WTC11 (cell line): ENCODE results near the gene TCOF1. TPM values are rescaled to one million over a fixed set of nuclear protein-coding genes. Genes with fewer than 3 reads are reported as not detected.

Experiments
- ATAC-seq: fragments of 200-7000 bp; cut with Tn5 transposase; 2 replicates; pipeline ENCODE4 v1.10.0; 2021; ENCODE audit warnings: mild to moderate bottlenecking, moderate library complexity
- CTCF ChIA-PET: fragments of 300-600 bp; sonication (Branson Sonifier 250); formaldehyde crosslinking; loops from one replicate; lab custom pipeline; 2021; ENCODE audit warnings: antibody characterized with exemption; lab: Charles Lee
- POLR2A ChIA-PET: fragments of 350-600 bp; sonication (Branson Sonifier 250); formaldehyde crosslinking; loops from one replicate; lab custom pipeline; 2021; ENCODE audit warnings: antibody characterized with exemption; lab: Charles Lee
- DNase-seq: peaks from one replicate; pipeline ENCODE4 v3.0.0; 2021; ENCODE audit warnings: low spot score
- H3K27ac Mint-ChIP-seq: 2 replicates; pipeline ENCODE4 v1.8.0; 2021; ENCODE audit warnings: mixed read lengths
- H3K27me3 Mint-ChIP-seq: 2 replicates; pipeline ENCODE4 v1.8.0; 2021; ENCODE audit warnings: low read depth, mild to moderate bottlenecking, moderate library complexity, mixed read lengths
- H3K36me3 Mint-ChIP-seq: 2 replicates; pipeline ENCODE4 v1.8.0; 2021; ENCODE audit warnings: mixed read lengths
- H3K4me1 Mint-ChIP-seq: 2 replicates; pipeline ENCODE4 v1.8.0; 2022; ENCODE audit warnings: mixed read lengths
- H3K4me3 Mint-ChIP-seq: 2 replicates; pipeline ENCODE4 v1.8.0; 2021; ENCODE audit warnings: mild to moderate bottlenecking, moderate library complexity, mixed read lengths
- H3K9me3 Mint-ChIP-seq: 2 replicates; pipeline ENCODE4 v1.8.0; 2021; ENCODE audit warnings: mixed read lengths
- ATF1 ChIP-seq: sonication (generic); formaldehyde crosslinking; IDR thresholded peaks from 2 replicates; pipeline ENCODE4 v1.8.1; 2023; ENCODE audit warnings: mild to moderate bottlenecking, moderate library complexity, missing genetic modification reagents
- E2F4 ChIP-seq: sonication (generic); formaldehyde crosslinking; IDR thresholded peaks from 2 replicates; pipeline ENCODE4 v1.8.1; 2022; ENCODE audit warnings: low read depth, mild to moderate bottlenecking, moderate library complexity, missing genetic modification reagents, borderline replicate concordance
- EMX1 ChIP-seq: fragments of 250-450 bp; sonication (Bioruptor Pico); IDR thresholded peaks from 2 replicates; pipeline ENCODE4 v1.8.0; 2021; ENCODE audit warnings: mild to moderate bottlenecking
- GRHL2 ChIP-seq: fragments of 250-450 bp; sonication (Bioruptor Pico); IDR thresholded peaks from 2 replicates; pipeline ENCODE4 v1.8.0; 2022; ENCODE audit warnings: mild to moderate bottlenecking, moderate library complexity; ENCODE audit not compliant: insufficient replicate concordance, severe bottlenecking
- HMGA2 ChIP-seq: fragments of 250-450 bp; sonication (Bioruptor Pico); IDR thresholded peaks from 2 replicates; pipeline ENCODE4 v1.4.0; 2021; ENCODE audit warnings: mild to moderate bottlenecking, moderate library complexity
- JAZF1 ChIP-seq: fragments of 250-450 bp; sonication (Bioruptor Pico); IDR thresholded peaks from 2 replicates; pipeline ENCODE4 v1.9.0; 2021; ENCODE audit warnings: moderate library complexity, mild to moderate bottlenecking, inconsistent platforms
- MXD4 ChIP-seq: fragments of 250-450 bp; sonication (Bioruptor Pico); IDR thresholded peaks from 2 replicates; pipeline ENCODE4 v1.8.0; 2021; ENCODE audit warnings: mild to moderate bottlenecking, moderate library complexity, borderline replicate concordance
- NR2C2 ChIP-seq: sonication (generic); formaldehyde crosslinking; IDR thresholded peaks from 2 replicates; pipeline ENCODE4 v1.8.0; 2022; ENCODE audit warnings: mild to moderate bottlenecking, missing genetic modification reagents
- RORB ChIP-seq: fragments of 250-450 bp; sonication (Bioruptor Pico); IDR thresholded peaks from 2 replicates; pipeline ENCODE4 v1.9.0; 2021; ENCODE audit warnings: mild to moderate bottlenecking
- STAT6 ChIP-seq: sonication (generic); formaldehyde crosslinking; conservative IDR thresholded peaks from 2 replicates; pipeline ENCODE4 v1.8.1; 2023; ENCODE audit warnings: mild to moderate bottlenecking, low read depth, missing genetic modification reagents, moderate library complexity
- ZBTB21 ChIP-seq: sonication (generic); formaldehyde crosslinking; IDR thresholded peaks from 2 replicates; pipeline ENCODE4 v1.8.1; 2023; ENCODE audit warnings: mild to moderate bottlenecking, missing genetic modification reagents, borderline replicate concordance
- ZBTB43 ChIP-seq: sonication (generic); formaldehyde crosslinking; IDR thresholded peaks from 2 replicates; pipeline ENCODE4 v1.8.1; 2023; ENCODE audit warnings: mild to moderate bottlenecking, missing genetic modification reagents
- ZNF232 ChIP-seq: sonication (generic); formaldehyde crosslinking; IDR thresholded peaks from 2 replicates; pipeline ENCODE4 v1.8.0; 2022; ENCODE audit warnings: mild to moderate bottlenecking, missing genetic modification reagents
- ZNF317 ChIP-seq: sonication (generic); formaldehyde crosslinking; IDR thresholded peaks from 2 replicates; pipeline ENCODE4 v1.8.1; 2023; ENCODE audit warnings: low read depth, mild to moderate bottlenecking, moderate library complexity, missing genetic modification reagents, borderline replicate concordance
- ZNF396 ChIP-seq: fragments of 250-450 bp; sonication (Bioruptor Pico); IDR thresholded peaks from 2 replicates; pipeline ENCODE4 v1.8.0; 2021; ENCODE audit warnings: mild to moderate bottlenecking, moderate library complexity, borderline replicate concordance
- total RNA-seq: library from RNA; stranded (reverse); gene quantifications from 3 replicates; pipeline ENCODE4 v1.2.3, GENCODE V29; 2021
- TF ChIP-seq, protein P1 (sequence below): sonication (generic); formaldehyde crosslinking; conservative IDR thresholded peaks from 2 replicates; pipeline ENCODE4 v1.8.1; 2022; ENCODE audit warnings: mild to moderate bottlenecking, missing genetic modification reagents
- TF ChIP-seq, protein P2 (sequence below): sonication (generic); formaldehyde crosslinking; IDR thresholded peaks from 2 replicates; pipeline ENCODE4 v1.8.1; 2022; ENCODE audit warnings: low read depth, missing genetic modification reagents, borderline replicate concordance
- TF ChIP-seq, protein P3 (sequence below): sonication (generic); formaldehyde crosslinking; IDR thresholded peaks from 2 replicates; pipeline ENCODE4 v1.8.1; 2023; ENCODE audit warnings: mild to moderate bottlenecking, missing genetic modification reagents, borderline replicate concordance
- TF ChIP-seq, protein P4 (sequence below): sonication (generic); formaldehyde crosslinking; IDR thresholded peaks from 2 replicates; pipeline ENCODE4 v1.8.1; 2023; ENCODE audit warnings: mild to moderate bottlenecking, missing genetic modification reagents, moderate library complexity
- TF ChIP-seq, protein P5 (sequence below): sonication (generic); formaldehyde crosslinking; IDR thresholded peaks from 2 replicates; pipeline ENCODE4 v1.8.0; 2022; ENCODE audit warnings: mild to moderate bottlenecking, missing genetic modification reagents

The TCOF1 gene
- total RNA-seq, 1 experiment from 2014 or later = 174 TPM

GRCh38 chr5:150394131-150394530 is 36.6 kb downstream of the TCOF1 start:
- no peaks in the 10 kb centered on the region for H3K4me1 Mint-ChIP-seq
- peaks cover 76% of the 10 kb centered on the region for H3K36me3 Mint-ChIP-seq
- H3K4me3 Mint-ChIP-seq = no peak overlapping the region
- ChIA-PET POLR2A (no interaction called here), CTCF (no interaction called here)
- no peak overlapping the region for H3K27ac Mint-ChIP-seq
- ATAC-seq (no peak), DNase-seq (no peak)
- TF ChIP-seq ZNF232 = no peak
- TF ChIP-seq, protein P1, sequence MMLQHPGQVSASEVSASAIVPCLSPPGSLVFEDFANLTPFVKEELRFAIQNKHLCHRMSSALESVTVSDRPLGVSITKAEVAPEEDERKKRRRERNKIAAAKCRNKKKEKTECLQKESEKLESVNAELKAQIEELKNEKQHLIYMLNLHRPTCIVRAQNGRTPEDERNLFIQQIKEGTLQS (CRISPR knock-in tag) = no peak
- TF ChIP-seq JAZF1 = no peak
- TF ChIP-seq EMX1 (CRISPR knock-in tag) = no peak
- TF ChIP-seq, protein P2, sequence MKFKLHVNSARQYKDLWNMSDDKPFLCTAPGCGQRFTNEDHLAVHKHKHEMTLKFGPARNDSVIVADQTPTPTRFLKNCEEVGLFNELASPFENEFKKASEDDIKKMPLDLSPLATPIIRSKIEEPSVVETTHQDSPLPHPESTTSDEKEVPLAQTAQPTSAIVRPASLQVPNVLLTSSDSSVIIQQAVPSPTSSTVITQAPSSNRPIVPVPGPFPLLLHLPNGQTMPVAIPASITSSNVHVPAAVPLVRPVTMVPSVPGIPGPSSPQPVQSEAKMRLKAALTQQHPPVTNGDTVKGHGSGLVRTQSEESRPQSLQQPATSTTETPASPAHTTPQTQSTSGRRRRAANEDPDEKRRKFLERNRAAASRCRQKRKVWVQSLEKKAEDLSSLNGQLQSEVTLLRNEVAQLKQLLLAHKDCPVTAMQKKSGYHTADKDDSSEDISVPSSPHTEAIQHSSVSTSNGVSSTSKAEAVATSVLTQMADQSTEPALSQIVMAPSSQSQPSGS (CRISPR knock-in tag) = no peak
- no peak for TF ChIP-seq E2F4 (CRISPR knock-in tag)
- TF ChIP-seq ZNF317 (CRISPR knock-in tag) = no peak
- no peak for TF ChIP-seq RORB (CRISPR knock-in tag)
- TF ChIP-seq GRHL2 (CRISPR knock-in tag) = no peak
- TF ChIP-seq ZBTB43 (CRISPR knock-in tag) = no peak
- TF ChIP-seq, protein P3, sequence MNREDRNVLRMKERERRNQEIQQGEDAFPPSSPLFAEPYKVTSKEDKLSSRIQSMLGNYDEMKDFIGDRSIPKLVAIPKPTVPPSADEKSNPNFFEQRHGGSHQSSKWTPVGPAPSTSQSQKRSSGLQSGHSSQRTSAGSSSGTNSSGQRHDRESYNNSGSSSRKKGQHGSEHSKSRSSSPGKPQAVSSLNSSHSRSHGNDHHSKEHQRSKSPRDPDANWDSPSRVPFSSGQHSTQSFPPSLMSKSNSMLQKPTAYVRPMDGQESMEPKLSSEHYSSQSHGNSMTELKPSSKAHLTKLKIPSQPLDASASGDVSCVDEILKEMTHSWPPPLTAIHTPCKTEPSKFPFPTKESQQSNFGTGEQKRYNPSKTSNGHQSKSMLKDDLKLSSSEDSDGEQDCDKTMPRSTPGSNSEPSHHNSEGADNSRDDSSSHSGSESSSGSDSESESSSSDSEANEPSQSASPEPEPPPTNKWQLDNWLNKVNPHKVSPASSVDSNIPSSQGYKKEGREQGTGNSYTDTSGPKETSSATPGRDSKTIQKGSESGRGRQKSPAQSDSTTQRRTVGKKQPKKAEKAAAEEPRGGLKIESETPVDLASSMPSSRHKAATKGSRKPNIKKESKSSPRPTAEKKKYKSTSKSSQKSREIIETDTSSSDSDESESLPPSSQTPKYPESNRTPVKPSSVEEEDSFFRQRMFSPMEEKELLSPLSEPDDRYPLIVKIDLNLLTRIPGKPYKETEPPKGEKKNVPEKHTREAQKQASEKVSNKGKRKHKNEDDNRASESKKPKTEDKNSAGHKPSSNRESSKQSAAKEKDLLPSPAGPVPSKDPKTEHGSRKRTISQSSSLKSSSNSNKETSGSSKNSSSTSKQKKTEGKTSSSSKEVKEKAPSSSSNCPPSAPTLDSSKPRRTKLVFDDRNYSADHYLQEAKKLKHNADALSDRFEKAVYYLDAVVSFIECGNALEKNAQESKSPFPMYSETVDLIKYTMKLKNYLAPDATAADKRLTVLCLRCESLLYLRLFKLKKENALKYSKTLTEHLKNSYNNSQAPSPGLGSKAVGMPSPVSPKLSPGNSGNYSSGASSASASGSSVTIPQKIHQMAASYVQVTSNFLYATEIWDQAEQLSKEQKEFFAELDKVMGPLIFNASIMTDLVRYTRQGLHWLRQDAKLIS (CRISPR knock-in tag) = no peak
- TF ChIP-seq ZBTB21 (CRISPR knock-in tag) = no peak
- TF ChIP-seq, protein P4, sequence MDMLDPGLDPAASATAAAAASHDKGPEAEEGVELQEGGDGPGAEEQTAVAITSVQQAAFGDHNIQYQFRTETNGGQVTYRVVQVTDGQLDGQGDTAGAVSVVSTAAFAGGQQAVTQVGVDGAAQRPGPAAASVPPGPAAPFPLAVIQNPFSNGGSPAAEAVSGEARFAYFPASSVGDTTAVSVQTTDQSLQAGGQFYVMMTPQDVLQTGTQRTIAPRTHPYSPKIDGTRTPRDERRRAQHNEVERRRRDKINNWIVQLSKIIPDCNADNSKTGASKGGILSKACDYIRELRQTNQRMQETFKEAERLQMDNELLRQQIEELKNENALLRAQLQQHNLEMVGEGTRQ (CRISPR knock-in tag) = no peak
- TF ChIP-seq, protein P5, sequence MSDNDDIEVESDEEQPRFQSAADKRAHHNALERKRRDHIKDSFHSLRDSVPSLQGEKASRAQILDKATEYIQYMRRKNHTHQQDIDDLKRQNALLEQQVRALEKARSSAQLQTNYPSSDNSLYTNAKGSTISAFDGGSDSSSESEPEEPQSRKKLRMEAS (CRISPR knock-in tag) = no peak
- TF ChIP-seq HMGA2 (CRISPR knock-in tag) = no peak
- TF ChIP-seq STAT6 (CRISPR knock-in tag) = no peak
- no peak for TF ChIP-seq ZNF396 (CRISPR knock-in tag)
- no peak for TF ChIP-seq ATF1
- no peak for TF ChIP-seq NR2C2 (CRISPR knock-in tag)
- TF ChIP-seq MXD4 (CRISPR knock-in tag) = no peak
- H3K9me3 Mint-ChIP-seq = no peaks in the 10 kb centered on the region
- H3K27me3 Mint-ChIP-seq = no peaks in the 10 kb centered on the region
